ENCODE measurements around the gene ABHD16A. TPM values are rescaled to one million over a fixed set of nuclear protein-coding genes. Genes with fewer than 3 reads are reported as not detected.

Gene ABHD16A
- polyA plus RNA-seq, 1 donor from 2014 or later: 130 TPM

- H3K79me2 ChIP-seq (replicated peaks; ENCODE audit: insufficient read depth, low read length): no peaks in the 10 kb centered on the region
- H3K27ac ChIP-seq (ENCODE audit: low read length): no peak within 1 kb of the TSS
- peak within 1 kb of the TSS; percentile 66 for H3K4me3 ChIP-seq (ENCODE audit: low read length)
- H3K36me3 ChIP-seq (ENCODE audit: insufficient read depth, low read length): no peaks in the 10 kb centered on the region
- peak within 1 kb of the TSS; percentile 25 for H3K9ac ChIP-seq (ENCODE audit: low read length)
- H3K27me3 ChIP-seq (ENCODE audit: insufficient read depth, low read depth, low read length): no peaks in the 10 kb centered on the region
- H3F3A ChIP-seq (ENCODE audit: insufficient read depth, low read length, poor library complexity, severe bottlenecking): no peaks in the 10 kb centered on the region
- H3K9me3 ChIP-seq (ENCODE audit: low read length): no peaks in the 10 kb centered on the region
- peak within 1 kb of the TSS; percentile 42 for H2AFZ ChIP-seq (ENCODE audit: low read depth, low read length)
- H4K20me1 ChIP-seq (ENCODE audit: insufficient read depth): no peaks in the 10 kb centered on the region
- H3K9me2 ChIP-seq (ENCODE audit: insufficient read depth, low read length): no peaks in the 10 kb centered on the region
- peak within 1 kb of the TSS; percentile 60 for H3K4me2 ChIP-seq (ENCODE audit: low read length)
- TF ChIP-seq POLR2AphosphoS5 (IDR thresholded peaks at IDR 0.05): peak; percentile 18
- TF ChIP-seq RAD21 (conservative IDR thresholded peaks at IDR 0.05): no peak
- no peak for TF ChIP-seq CTCF (IDR thresholded peaks at IDR 0.05; ENCODE audit: poor library complexity, severe bottlenecking)
- no peak for TF ChIP-seq EZH2 (IDR thresholded peaks at IDR 0.05; ENCODE audit: borderline replicate concordance, insufficient read depth, low read length, poor library complexity, severe bottlenecking)
- no peak for TF ChIP-seq TAF1 (IDR thresholded peaks at IDR 0.05; ENCODE audit: low read depth)
- no peak for TF ChIP-seq SMC3 (conservative IDR thresholded peaks at IDR 0.05; ENCODE audit: poor library complexity)
- peak; percentile 85 for TF ChIP-seq MXI1 (conservative IDR thresholded peaks at IDR 0.05; ENCODE audit: poor library complexity, severe bottlenecking)
These were observed 36.7 kb upstream of the ABHD16A start, which contains the start of gene MSH5 for GRCh38 chr6:31739639-31740396. TSS of gene MSH5 (plus strand) at chr6:31740005. CDS start at chr6:31740467, 462 bp downstream.

- H2AFZ ChIP-seq (ENCODE audit: low read depth, low read length): no peak overlapping the region
- H3K9me2 ChIP-seq (ENCODE audit: insufficient read depth, low read length): no peaks in the 10 kb centered on the region
These were observed 35.2 kb upstream of the ABHD16A start for GRCh38 chr6:31737991-31738979.

More at GRCh38 chr6:31737991-31738979, 35.2 kb upstream of the ABHD16A start:
- H3K27me3 ChIP-seq (ENCODE audit: insufficient read depth, low read depth, low read length): no peaks in the 10 kb centered on the region
- no peak overlapping the region for H3K4me2 ChIP-seq (ENCODE audit: low read length)
- no peaks in the 10 kb centered on the region for H3K36me3 ChIP-seq (ENCODE audit: insufficient read depth, low read length)
- H3K27ac ChIP-seq (ENCODE audit: low read length): no peak overlapping the region
- H3K4me3 ChIP-seq (ENCODE audit: low read length): no peak overlapping the region
- H3K79me2 ChIP-seq (replicated peaks; ENCODE audit: insufficient read depth, low read length): no peaks in the 10 kb centered on the region
- no peaks in the 10 kb centered on the region for H4K20me1 ChIP-seq (ENCODE audit: insufficient read depth)
- no peaks in the 10 kb centered on the region for H3F3A ChIP-seq (ENCODE audit: insufficient read depth, low read length, poor library complexity, severe bottlenecking)
- H3K9me3 ChIP-seq (ENCODE audit: low read length): no peaks in the 10 kb centered on the region
- TF ChIP-seq CTCF (IDR thresholded peaks at IDR 0.05; ENCODE audit: poor library complexity, severe bottlenecking): peak; percentile 24
- no peak for TF ChIP-seq POLR2AphosphoS5 (IDR thresholded peaks at IDR 0.05)
- TF ChIP-seq EP300 (conservative IDR thresholded peaks at IDR 0.05; ENCODE audit: poor library complexity, severe bottlenecking): no peak
- no peak for TF ChIP-seq SMC3 (conservative IDR thresholded peaks at IDR 0.05; ENCODE audit: poor library complexity)
- TF ChIP-seq EZH2 (IDR thresholded peaks at IDR 0.05; ENCODE audit: borderline replicate concordance, insufficient read depth, low read length, poor library complexity, severe bottlenecking): no peak
- no peak overlapping the region for H3K9ac ChIP-seq (ENCODE audit: low read length)

All from neural cell (in vitro differentiated cells).